HG03108 (cell line): ENCODE data around the gene DVL2.

Experiments
- ATAC-seq: cut with Tn5 transposase; IDR thresholded peaks from one replicate; pipeline ENCODE4 v1.9.1; 2021; ENCODE audit warnings: moderate library complexity; ENCODE audit not compliant: unreplicated experiment

Gene DVL2

GRCh38 chr17:7238420-7239090 lies 4.2 kb upstream of the DVL2 start:
- ATAC-seq = no peak

DNA sequence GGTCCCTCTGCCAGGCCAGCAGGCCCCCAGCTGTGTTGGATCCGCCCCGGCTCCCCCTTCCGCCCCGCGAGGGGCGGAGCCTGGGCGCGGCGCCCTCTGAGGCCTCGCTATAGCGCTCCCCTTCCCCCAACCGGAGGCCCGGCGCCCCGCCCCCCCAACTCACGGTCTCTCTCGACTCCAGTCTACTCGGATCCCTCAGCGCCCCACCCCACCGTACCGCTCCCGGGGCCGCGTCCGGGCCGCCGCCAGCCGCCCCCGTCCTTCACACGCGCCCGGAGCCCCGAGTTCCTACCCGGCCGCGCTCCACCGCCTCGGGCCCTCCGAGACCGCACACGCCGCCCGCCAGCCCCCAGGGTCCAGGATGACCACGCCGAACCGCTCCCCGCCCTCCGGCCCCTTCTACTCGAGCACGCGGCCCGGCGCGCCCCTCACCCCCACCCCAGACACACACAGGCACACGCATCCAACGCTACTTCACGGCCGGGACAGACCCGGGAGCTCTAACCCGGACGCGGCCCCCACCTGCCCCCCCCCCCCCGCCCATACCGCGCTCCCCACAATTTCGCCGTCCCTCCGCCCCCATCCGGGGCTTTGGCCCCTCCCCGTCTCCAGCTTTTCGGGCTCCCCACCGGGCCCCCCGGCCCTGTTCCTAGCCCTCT lies 3.6 kb upstream of the DVL2 start:
- ATAC-seq = no peak

GRCh38 chr17:7237266-7237760 lies 3.0 kb upstream of the DVL2 start:
- no peak for ATAC-seq

DNA sequence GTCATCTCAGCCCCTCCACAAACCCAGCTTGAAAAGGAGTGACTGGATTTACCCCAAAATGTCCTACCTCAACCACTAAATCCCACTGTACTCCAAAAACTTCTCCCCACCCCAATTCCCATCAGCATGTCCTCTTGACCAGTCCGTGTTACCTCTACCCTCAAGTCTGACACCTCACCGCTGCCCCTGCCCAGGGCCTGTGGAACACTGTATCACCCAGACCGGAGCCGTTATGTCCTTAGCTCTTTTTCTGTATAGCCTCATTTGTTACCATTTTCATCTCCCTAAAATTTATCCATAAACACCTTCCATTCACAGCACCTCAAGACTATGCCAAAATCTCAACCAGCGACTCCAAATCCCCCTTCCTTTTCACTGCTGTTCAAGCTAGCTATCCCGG lies 2.5 kb upstream of the DVL2 start:
- no peak for ATAC-seq

DNA sequence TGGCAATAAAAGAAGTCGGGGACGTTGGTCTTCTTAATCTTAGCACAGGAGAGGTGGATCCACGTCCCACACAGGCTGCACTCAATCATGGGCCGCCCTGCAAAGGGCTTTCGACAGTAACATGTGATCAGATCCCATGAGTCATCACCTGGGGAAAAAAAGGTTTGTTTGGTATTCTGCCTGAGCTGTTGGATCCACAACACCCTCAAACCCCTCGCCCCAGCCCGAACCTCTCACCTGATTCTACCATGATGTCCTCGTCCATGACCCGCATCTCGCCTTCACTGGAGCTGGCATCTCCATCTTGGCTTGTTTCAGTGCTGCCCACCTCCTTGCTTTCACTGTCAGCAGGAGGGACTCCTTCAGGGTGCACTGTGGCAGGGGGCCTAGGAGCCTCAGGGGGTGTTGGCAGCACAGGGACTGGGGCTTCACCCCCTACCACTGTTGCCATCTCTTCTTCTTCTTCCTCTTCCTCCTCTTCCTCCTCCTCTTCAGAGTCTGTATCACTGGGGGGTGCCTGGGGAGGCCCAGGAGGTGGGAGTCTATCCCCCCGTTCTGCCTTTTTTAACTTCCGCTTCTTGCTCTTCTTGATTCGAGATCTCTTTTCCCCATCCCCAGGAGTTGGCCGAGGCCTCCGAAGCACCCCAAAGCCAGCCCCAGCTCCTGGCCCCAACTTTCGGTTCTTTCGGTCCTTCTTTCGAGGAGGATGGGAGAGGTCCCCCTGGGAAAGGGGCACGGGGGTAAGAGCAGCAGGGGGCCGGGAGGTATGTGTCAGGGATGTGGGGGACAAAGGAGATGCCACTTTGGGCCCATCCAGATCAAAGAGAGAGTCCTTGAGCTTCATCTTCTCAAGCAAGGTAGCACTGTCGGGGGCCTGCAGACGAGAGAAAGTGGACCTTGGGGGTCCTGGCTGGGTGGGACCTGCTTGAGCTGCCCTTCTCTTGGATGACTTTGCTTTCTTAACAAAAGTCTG lies 1.7 kb upstream of the DVL2 start:
- no peak for ATAC-seq

GRCh38 chr17:7233701-7234082 lies 625 bp downstream of the DVL2 start:
- ATAC-seq = no peak

- no peak for ATAC-seq
Observed at GRCh38 chr17:7232114-7232513, 2.2 kb downstream of the DVL2 start.

- ATAC-seq = no peak
Observed at GRCh38 chr17:7229504-7229903, 4.8 kb downstream of the DVL2 start.

GRCh38 chr17:7228920-7229319 lies 5.4 kb downstream of the DVL2 start:
- no peak for ATAC-seq

- no peak for ATAC-seq
Observed at GRCh38 chr17:7226721-7227710, 7.3 kb downstream of the DVL2 start.

DNA sequence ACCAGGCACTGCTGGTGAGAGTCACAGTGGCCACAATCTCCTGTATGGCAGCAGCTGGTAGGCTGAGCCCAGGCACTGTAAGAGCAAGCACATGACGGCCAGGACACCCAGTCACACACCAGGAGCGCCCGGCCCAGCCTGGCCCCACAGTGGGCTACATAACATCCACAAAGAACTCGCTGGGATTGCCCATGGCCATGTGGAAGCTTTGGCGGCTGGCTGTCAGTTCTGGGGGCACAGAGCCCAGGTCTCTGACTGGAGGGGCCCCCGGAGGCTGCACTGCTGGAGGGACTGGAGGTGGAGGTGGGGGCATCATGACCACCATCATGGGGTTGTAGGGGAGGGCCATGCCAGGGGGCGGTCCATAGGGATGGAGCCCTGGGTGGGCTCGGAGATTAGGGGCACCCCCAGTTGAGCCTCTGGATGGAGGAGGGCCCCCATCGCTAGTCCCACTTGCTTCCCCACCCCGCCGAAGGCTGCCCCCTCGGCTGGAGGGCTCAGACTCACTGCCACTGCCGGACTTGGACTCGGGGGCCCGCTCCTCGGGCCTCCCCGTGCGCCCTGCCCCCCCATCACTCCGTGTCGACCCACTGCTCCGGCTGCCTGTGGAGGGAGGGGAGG lies 8.5 kb downstream of the DVL2 start:
- no peak for ATAC-seq

DNA sequence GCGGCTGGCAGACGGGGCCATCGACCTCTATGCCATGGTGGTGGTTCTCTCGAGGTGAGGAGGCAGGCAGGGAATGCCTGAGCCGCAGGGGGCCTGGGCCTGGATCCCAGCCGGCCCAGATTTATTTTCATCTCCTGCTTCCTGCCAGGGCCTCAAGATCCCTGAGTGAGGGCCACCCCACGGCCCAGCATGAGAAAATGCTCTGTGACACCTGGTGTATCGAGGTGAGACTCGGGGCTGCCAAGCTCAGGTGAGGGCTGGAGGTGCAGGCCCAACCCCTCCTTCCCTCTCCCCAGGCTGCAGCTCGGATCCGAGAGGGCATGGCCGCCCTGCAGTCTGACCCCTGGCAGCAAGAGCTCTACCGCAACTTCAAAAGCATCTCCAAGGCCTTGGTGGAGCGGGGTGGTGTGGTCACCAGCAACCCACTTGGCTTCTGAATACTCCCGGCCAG lies 9.6 kb downstream of the DVL2 start:
- ATAC-seq = no peak

GRCh38 chr17:7224110-7224509 lies 10.2 kb downstream of the DVL2 start:
- ATAC-seq = no peak

- no peak for ATAC-seq
Observed at GRCh38 chr17:7223375-7223774, 10.9 kb downstream of the DVL2 start.

GRCh38 chr17:7222972-7223292 lies 11.4 kb downstream of the DVL2 start:
- ATAC-seq = no peak

DNA sequence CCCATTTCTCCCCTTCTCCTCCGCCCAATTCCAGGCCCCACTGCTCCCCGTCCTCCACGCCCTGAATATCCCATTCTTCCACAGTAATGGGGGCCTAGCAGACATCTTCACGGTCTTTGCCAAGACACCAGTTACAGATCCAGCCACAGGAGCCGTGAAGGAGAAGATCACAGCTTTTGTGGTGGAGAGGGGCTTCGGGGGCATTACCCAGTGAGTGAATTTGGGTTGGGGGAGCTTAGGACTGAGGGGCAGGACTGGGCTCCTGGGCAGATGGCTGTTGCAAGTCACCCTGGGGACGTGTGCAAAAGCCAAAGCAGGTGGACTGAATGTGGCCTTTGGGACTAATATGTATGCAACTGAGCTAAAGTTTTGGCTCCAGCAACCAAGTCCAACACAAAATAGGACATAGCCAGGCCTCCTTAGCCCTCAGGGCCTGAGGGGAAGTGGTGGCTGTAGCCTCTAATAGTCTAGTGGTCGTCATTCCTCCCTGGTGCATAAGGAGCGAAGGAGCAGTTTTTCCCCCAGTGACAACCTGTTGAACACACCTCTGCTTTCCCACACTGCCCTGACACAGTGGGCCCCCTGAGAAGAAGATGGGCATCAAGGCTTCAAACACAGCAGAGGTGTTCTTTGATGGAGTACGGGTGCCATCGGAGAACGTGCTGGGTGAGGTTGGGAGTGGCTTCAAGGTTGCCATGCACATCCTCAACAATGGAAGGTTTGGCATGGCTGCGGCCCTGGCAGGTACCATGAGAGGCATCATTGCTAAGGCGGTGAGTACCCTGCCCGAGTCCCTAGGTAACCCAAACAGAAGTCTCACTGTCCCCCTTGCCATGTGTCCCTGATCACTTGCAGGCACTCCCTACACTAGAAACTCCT lies 12.0 kb downstream of the DVL2 start:
- ATAC-seq = no peak

- no peak for ATAC-seq
Observed at GRCh38 chr17:7221278-7222092, 12.8 kb downstream of the DVL2 start.

DNA sequence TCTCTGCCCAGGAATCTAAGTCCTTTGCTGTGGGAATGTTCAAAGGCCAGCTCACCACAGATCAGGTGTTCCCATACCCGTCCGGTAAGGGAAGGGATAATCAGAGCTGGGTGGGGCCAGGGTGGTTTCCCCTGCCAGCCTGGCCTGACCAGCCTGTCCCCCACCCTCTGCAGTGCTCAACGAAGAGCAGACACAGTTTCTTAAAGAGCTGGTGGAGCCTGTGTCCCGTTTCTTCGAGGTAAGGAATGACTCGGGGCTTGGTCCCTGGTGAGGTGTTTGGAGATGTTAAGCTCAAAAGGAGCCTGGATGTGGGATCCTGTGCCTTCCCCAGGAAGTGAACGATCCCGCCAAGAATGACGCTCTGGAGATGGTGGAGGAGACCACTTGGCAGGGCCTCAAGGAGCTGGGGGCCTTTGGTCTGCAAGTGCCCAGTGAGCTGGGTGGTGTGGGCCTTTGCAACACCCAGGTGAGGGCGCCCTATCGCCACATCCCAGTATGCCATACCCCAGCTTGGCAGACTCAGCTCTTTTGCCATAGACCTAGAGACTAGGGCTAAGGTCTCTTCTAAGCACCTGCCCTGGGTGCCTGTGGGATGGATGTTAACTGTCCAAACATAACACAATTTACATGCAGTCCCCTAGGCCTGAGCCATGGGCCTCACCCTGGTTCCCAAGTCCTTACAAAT lies 13.6 kb downstream of the DVL2 start:
- no peak for ATAC-seq
